ENCODE results near the gene SLC35D2. TPM values are rescaled to one million over a fixed set of nuclear protein-coding genes. Genes with fewer than 3 reads are reported as not detected.

SLC35D2 gene
- total RNA-seq, 1 donor from 2014 or later: 27.2 TPM

DNA sequence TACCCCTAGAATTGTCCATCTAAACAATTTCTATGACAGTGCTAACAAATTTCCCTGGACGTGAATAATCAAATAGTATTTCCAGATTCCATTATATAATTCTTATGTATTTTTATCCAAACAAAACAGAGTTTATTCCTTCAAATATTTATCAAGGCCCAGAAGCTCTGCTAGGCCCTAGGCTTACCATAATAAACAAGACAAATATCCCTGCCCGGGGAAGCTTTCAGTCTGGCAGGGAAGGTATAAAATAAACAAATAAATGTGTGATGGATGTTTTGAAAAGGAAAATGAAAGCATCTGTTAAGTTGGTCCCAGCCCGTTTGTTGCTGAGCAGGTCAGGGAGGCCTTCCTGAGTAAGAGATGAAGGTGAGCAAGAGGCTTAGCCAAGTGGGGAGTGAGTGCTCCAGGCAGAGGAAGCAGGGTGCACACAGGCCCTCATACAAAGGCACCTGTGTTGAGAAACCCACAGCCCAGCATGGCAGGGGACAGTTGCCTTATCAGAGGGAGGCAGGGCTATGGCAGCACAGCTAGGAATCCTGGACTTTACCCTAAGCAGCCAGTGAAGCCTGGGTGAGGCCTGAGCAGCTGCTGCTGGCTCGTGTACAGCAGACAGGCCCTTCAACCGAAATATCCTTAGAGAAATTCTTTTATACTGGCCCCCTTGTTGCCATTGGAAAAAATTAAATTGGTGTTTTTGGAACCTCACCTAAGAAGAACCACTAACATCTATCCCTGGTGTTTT lies 7.7 kb upstream of the SLC35D2 start:
- H3K27ac Mint-ChIP-seq (ENCODE audit: unreplicated experiment): no peak overlapping the region
- no peaks in the 10 kb centered on the region for H3K4me1 Mint-ChIP-seq (ENCODE audit: unreplicated experiment)
- H3K36me3 Mint-ChIP-seq (ENCODE audit: low read depth, unreplicated experiment): no peaks in the 10 kb centered on the region
- TF ChIP-seq, protein P1, sequence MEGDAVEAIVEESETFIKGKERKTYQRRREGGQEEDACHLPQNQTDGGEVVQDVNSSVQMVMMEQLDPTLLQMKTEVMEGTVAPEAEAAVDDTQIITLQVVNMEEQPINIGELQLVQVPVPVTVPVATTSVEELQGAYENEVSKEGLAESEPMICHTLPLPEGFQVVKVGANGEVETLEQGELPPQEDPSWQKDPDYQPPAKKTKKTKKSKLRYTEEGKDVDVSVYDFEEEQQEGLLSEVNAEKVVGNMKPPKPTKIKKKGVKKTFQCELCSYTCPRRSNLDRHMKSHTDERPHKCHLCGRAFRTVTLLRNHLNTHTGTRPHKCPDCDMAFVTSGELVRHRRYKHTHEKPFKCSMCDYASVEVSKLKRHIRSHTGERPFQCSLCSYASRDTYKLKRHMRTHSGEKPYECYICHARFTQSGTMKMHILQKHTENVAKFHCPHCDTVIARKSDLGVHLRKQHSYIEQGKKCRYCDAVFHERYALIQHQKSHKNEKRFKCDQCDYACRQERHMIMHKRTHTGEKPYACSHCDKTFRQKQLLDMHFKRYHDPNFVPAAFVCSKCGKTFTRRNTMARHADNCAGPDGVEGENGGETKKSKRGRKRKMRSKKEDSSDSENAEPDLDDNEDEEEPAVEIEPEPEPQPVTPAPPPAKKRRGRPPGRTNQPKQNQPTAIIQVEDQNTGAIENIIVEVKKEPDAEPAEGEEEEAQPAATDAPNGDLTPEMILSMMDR (IDR thresholded peaks at IDR 0.05; ENCODE audit: unreplicated experiment): no peak
- no peaks in the 10 kb centered on the region for H3K9me3 Mint-ChIP-seq (ENCODE audit: unreplicated experiment)
- H3K4me3 Mint-ChIP-seq (ENCODE audit: unreplicated experiment): no peak overlapping the region
- DNase-seq (ENCODE audit: low spot score): no peak
- peaks cover 3% of the 10 kb centered on the region for H3K27me3 Mint-ChIP-seq (ENCODE audit: unreplicated experiment)

DNA sequence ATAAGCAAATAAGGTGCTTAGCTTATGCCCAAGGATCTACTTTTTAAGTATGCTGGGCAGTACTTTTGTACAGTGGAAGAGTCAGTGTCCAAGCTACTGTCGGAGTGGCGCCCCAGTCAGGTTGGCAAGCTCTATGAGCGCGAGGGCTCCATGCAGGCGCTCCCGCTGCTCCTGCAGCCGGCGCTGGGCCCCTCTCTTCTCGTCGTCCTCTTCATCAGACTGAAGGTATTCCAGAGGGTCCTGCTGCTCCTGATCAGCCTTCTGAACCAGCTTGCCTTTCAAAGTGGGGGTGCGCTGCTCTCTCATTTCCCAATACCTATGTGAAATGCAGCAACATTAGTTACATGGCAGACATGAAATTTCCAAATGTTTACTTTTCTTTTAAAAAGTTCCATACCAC lies 4.6 kb upstream of the SLC35D2 start:
- Mint-ChIP-seq H3K4me3 (ENCODE audit: unreplicated experiment) (no peak overlapping the region), H3K4me1 (ENCODE audit: unreplicated experiment) (peaks cover 5% of the 10 kb centered on the region), H3K9me3 (ENCODE audit: unreplicated experiment) (no peaks in the 10 kb centered on the region), H3K27me3 (ENCODE audit: unreplicated experiment) (peaks cover 3% of the 10 kb centered on the region), H3K27ac (ENCODE audit: unreplicated experiment) (no peak overlapping the region), H3K36me3 (ENCODE audit: low read depth, unreplicated experiment) (no peaks in the 10 kb centered on the region)
- no peak for DNase-seq (ENCODE audit: low spot score)
- TF ChIP-seq, protein P1 (IDR thresholded peaks at IDR 0.05; ENCODE audit: unreplicated experiment): no peak

DNA sequence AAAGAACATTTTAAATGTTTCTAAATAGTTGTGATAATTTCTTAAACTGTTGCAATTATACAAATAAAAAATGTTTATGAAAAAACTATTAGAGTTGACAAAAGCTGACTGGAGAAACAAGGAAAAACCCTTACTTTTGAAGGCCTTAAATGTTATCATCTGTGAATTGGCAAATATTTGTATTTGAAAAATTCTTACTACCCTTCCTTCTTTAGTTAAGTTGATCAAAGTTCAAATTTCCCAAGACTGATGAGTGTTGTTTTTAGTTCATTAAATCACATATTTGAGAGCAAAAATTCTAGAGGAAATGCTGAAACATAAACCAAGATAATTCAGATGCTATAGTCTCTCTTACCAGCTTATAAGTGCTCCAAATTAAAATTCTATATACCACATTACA lies 2.6 kb upstream of the SLC35D2 start:
- H3K4me3 Mint-ChIP-seq (ENCODE audit: unreplicated experiment): no peak overlapping the region
- H3K4me1 Mint-ChIP-seq (ENCODE audit: unreplicated experiment): peaks cover 10% of the 10 kb centered on the region
- DNase-seq (ENCODE audit: low spot score): no peak
- H3K9me3 Mint-ChIP-seq (ENCODE audit: unreplicated experiment): no peaks in the 10 kb centered on the region
- TF ChIP-seq, protein P1 (IDR thresholded peaks at IDR 0.05; ENCODE audit: unreplicated experiment): no peak
- H3K36me3 Mint-ChIP-seq (ENCODE audit: low read depth, unreplicated experiment): no peaks in the 10 kb centered on the region
- peaks cover 3% of the 10 kb centered on the region for H3K27me3 Mint-ChIP-seq (ENCODE audit: unreplicated experiment)
- no peak overlapping the region for H3K27ac Mint-ChIP-seq (ENCODE audit: unreplicated experiment)

DNA sequence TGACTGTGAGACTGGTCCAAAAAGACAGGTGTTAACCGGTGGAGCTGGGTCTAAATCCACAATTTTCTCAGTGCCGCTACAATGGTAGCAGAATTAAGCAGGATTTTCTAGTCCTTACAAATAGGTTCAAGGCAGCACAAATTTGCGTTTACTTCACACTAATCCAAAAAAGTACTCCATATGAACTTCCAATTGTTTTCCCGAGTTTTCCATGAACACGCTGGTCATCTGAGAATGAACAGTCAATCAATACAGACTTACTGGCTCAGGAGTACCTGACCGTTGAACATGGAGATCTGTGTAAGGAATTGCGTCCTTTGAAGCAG lies 709 bp downstream of the SLC35D2 start:
- no peak overlapping the region for H3K27ac Mint-ChIP-seq (ENCODE audit: unreplicated experiment)
- H3K9me3 Mint-ChIP-seq (ENCODE audit: unreplicated experiment): no peaks in the 10 kb centered on the region

DNA sequence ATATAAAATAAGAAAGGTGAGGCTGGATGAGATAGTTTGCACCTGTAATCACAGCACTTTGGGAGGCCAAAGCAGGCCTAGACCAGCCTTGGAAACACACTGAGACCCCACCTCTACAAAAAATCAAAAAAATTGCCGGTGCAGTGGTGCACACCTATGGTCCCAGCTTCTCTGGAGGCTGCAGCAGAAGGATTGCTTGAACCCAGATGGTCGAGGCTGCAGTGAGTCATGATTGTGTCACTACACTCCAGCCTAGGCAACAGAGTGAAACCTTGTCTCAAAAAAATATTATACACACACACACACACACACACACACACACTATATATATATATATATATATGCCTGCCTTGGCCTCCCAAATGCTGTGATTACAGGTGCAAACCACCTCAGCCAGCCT lies 1.3 kb downstream of the SLC35D2 start:
- Mint-ChIP-seq H3K9me3 (ENCODE audit: unreplicated experiment) (no peaks in the 10 kb centered on the region), H3K4me1 (ENCODE audit: unreplicated experiment) (peaks cover 10% of the 10 kb centered on the region), H3K36me3 (ENCODE audit: low read depth, unreplicated experiment) (no peaks in the 10 kb centered on the region), H3K27ac (ENCODE audit: unreplicated experiment) (no peak overlapping the region), H3K27me3 (ENCODE audit: unreplicated experiment) (no peaks in the 10 kb centered on the region), H3K4me3 (ENCODE audit: unreplicated experiment) (no peak overlapping the region)
- TF ChIP-seq, protein P1 (IDR thresholded peaks at IDR 0.05; ENCODE audit: unreplicated experiment): no peak
- DNase-seq (ENCODE audit: low spot score): no peak

More for the DNA sequence above, 709 bp downstream of the SLC35D2 start:
- Mint-ChIP-seq H3K27me3 (ENCODE audit: unreplicated experiment) (no peaks in the 10 kb centered on the region), H3K4me3 (ENCODE audit: unreplicated experiment) (peak overlapping the region; percentile 92), H3K36me3 (ENCODE audit: low read depth, unreplicated experiment) (no peaks in the 10 kb centered on the region), H3K4me1 (ENCODE audit: unreplicated experiment) (peaks cover 10% of the 10 kb centered on the region)
- no peak for DNase-seq (ENCODE audit: low spot score)
- TF ChIP-seq, protein P1 (IDR thresholded peaks at IDR 0.05; ENCODE audit: unreplicated experiment): no peak
